T follicular helper cell (primary cell): ENCODE data around the gene INTS4.
"Not testable (repeated sequence)": the region's sequence is repeated elsewhere in the genome, so short reads cannot be mapped to it uniquely, and the experiment has no call there.

Source experiments
- DNase-seq: peaks from one replicate; pipeline ENCODE4 v3.0.0-alpha.2; 2020; ENCODE audit warnings: low read depth

INTS4 gene

GRCh38 chr11:78023426-78023825 lies 29.0 kb upstream of the INTS4 start:
- DNase-seq, result no peak

GRCh38 chr11:78022397-78023396 lies 28.2 kb upstream of the INTS4 start, which contains the start of gene KCTD14:
TSS of gene KCTD14 (minus strand) at chr11:78023276. CDS start at chr11:78023249, 27 bp downstream.
- DNase-seq, result no peak

GRCh38 chr11:78021611-78022010 lies 27.1 kb upstream of the INTS4 start:
- DNase-seq, result no peak

GRCh38 chr11:78020246-78020645 lies 25.8 kb upstream of the INTS4 start:
- DNase-seq, result no peak

GRCh38 chr11:78019808-78020207 lies 25.3 kb upstream of the INTS4 start:
- DNase-seq, result no peak

GRCh38 chr11:78015878-78016277 lies 21.4 kb upstream of the INTS4 start:
- DNase-seq, result no peak

GRCh38 chr11:78014937-78015520 lies 20.6 kb upstream of the INTS4 start:
- not testable (repeated sequence) for DNase-seq

GRCh38 chr11:78011301-78011700 lies 16.8 kb upstream of the INTS4 start:
- DNase-seq, result no peak

GRCh38 chr11:78010755-78011154 lies 16.3 kb upstream of the INTS4 start:
- DNase-seq, result no peak

DNA sequence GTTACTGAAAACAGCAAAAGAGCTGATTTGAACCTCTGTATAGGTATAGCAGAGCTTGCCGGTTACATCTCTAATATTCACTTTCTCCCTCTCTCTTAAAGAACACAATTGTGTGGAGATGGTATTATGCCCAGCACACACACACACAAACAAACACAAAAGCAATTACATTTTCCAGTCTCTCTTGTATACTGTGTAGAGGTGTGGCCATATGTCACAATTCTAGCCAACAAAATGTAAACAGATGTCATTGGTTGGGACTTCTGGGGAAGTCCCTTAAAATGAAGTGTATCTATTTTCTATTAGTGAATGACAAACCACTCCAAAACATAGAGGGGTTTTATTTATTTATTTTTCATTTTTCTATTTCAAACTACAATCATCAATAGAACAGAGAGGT lies 15.8 kb upstream of the INTS4 start:
- DNase-seq, result no peak

GRCh38 chr11:78009062-78009461 lies 14.6 kb upstream of the INTS4 start:
- no peak for DNase-seq

DNA sequence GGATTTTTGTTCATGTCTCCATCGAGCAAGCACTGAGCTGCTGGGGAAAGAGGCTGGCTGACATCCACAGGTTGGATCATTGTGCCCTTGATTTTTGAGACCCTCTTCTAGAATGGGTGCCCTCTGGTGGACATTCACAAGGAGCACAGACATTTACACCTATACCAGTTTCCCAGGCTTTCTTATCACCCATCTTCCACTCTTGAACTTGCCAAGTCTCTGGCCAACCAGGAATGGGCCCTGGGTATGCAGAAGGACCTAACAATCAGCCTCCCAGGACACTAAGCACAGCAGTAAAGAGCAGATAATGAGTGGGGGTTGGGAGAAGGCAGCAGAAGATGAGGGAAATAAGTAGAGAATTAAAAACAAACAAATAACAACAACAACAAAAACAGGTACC lies 5.7 kb upstream of the INTS4 start:
- no peak for DNase-seq

GRCh38 chr11:77999446-78000030 lies 5.1 kb upstream of the INTS4 start:
- DNase-seq, result no peak

- no peak for DNase-seq
Observed at GRCh38 chr11:77993902-77994301, 566 bp downstream of the INTS4 start.

- DNase-seq, result no peak
Observed at GRCh38 chr11:77990981-77991380, 3.5 kb downstream of the INTS4 start.

DNA sequence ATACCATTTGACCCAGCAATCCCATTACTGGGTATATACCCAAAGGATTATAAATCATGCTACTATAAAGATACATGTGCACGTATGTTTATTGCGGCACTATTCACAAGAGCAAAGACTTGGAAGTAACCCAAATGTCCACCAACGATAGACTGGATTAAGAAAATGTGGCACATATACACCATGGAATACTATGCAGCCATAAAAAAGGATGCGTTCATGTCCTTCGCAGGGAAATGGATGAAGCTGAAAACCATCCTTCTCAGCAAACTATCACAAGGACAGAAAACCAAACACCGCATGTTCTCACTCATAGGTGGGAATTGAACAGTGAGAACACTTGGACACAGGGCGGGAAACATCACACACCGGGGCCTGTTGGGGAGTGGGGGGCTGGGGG lies 8.0 kb downstream of the INTS4 start:
- DNase-seq, result not testable (repeated sequence)

GRCh38 chr11:77981346-77981947 lies 13.0 kb downstream of the INTS4 start:
- DNase-seq, result no peak

DNA sequence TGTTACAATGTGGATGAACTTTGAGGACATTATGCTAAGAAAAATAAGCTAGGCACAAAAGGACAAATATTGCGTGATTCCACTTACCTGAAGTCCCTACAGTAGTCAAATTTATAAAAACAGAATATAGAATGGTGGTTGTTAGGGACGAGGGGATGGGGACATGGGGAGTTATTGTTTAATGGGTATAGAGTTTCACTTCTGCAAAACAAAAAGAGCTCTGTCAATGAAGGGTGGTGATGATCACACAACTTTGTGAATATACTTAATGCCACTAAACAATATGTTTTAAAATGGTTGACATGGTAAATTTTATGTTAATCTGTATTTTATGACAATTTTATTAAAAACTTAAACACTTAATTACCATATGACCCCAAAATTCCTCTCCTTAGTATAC lies 26.1 kb downstream of the INTS4 start:
- DNase-seq, result no peak

GRCh38 chr11:77967753-77968152 lies 26.7 kb downstream of the INTS4 start:
- no peak for DNase-seq

- no peak for DNase-seq
Observed at GRCh38 chr11:77967121-77967520, 27.3 kb downstream of the INTS4 start.

DNA sequence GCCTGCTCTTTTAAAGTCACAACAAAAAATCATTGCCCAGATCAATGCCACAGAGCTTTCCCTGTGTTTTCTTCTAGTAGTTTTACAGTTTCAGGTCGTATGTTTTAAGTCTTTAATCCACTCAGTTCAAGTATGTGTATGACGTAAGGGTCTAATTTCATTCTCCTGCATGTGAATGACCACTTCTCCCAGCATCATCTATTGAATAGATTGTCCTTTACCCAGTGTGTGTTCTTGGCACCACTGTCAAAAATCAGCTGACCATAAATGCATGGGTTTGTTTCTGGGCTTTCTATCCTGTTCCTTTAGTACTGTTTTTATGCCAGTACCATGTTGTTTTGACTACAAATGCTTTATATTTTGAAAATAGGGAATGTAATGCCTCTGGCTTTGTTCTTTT lies 28.1 kb downstream of the INTS4 start:
- no peak for DNase-seq

- DNase-seq, result no peak
Observed at GRCh38 chr11:77959434-77959833, 35.0 kb downstream of the INTS4 start.
